ENCODE data around the gene NTRK3. TPM values are rescaled to one million over a fixed set of nuclear protein-coding genes. Genes with fewer than 3 reads are reported as not detected.

NTRK3 gene
- polyA plus RNA-seq, 1 donor (not counting 4 experiments of a cell fraction or from before 2014, with no cell fraction given): not detected

DNA sequence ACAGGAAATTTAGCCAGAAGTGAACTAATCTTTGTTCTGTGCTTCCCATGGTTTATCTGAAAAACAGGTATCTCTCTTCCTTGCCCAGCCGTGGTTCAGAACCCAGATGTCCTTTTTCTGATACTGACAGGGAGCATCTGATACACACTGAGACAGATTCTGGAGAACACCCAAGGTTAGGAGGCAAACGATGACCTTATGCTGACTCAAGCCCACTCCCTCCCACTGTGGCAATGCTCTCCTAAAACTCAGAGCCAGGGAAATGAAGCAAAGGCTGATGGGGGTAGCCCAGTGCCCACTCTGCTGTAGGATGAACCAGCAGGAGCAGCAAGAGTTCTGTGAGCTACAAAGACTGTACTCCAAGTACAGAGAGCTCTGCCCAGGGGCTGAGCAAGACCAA is 225.1 kb downstream of the NTRK3 start:
- Histone ChIP-seq H3K27me3 (ENCODE audit: control insufficient read depth, extremely low read depth, insufficient read depth, low read length) (no peaks in the 10 kb centered on the region), H2AFZ (ENCODE audit: control insufficient read depth, low read length) (no peak overlapping the region), H3K9me3 (ENCODE audit: control insufficient read depth, low read depth, low read length) (no peaks in the 10 kb centered on the region), H3K4me3 (ENCODE audit: control insufficient read depth in 2 of 3, extremely low read depth in 1 of 3, insufficient read depth in 2 of 3, low read depth in 1 of 3, low read length in 3 of 3) (no peak overlapping the region), H3K9ac (ENCODE audit: control insufficient read depth, extremely low read depth, insufficient read depth, low read length) (no peak overlapping the region), H3K4me2 (ENCODE audit: control insufficient read depth, extremely low read depth, insufficient read depth, low read depth, low read length) (no peak overlapping the region), H3K36me3 (ENCODE audit: control insufficient read depth in 2 of 2, extremely low read depth in 1 of 2, insufficient read depth in 2 of 2, low read length in 2 of 2) (no peaks in the 10 kb centered on the region), H3K9me1 (ENCODE audit: control insufficient read depth, extremely low read depth, insufficient read depth, low read length) (no peaks in the 10 kb centered on the region), H3K79me2 (ENCODE audit: control insufficient read depth, insufficient read depth, low read length) (no peaks in the 10 kb centered on the region), H3K27ac (ENCODE audit: control insufficient read depth, insufficient read depth, low read length) (no peak overlapping the region), H3K4me1 (ENCODE audit: control insufficient read depth, extremely low read depth, insufficient read depth, low read length) (no peaks in the 10 kb centered on the region), H4K20me1 (ENCODE audit: control insufficient read depth, extremely low read depth, insufficient read depth, low read length) (no peaks in the 10 kb centered on the region)
- dilution Hi-C loops (cut with MboI; ENCODE audit: extremely low pct_ligation_motif_present, low sequenced_read_pairs): no loop called here
- DNase-seq (ENCODE audit: low read depth, low spot score): no peak
- TF ChIP-seq, protein P1, sequence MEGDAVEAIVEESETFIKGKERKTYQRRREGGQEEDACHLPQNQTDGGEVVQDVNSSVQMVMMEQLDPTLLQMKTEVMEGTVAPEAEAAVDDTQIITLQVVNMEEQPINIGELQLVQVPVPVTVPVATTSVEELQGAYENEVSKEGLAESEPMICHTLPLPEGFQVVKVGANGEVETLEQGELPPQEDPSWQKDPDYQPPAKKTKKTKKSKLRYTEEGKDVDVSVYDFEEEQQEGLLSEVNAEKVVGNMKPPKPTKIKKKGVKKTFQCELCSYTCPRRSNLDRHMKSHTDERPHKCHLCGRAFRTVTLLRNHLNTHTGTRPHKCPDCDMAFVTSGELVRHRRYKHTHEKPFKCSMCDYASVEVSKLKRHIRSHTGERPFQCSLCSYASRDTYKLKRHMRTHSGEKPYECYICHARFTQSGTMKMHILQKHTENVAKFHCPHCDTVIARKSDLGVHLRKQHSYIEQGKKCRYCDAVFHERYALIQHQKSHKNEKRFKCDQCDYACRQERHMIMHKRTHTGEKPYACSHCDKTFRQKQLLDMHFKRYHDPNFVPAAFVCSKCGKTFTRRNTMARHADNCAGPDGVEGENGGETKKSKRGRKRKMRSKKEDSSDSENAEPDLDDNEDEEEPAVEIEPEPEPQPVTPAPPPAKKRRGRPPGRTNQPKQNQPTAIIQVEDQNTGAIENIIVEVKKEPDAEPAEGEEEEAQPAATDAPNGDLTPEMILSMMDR (optimal IDR thresholded peaks at IDR 0.05 in 1 of 3, IDR thresholded peaks at IDR 0.05 in 1 of 3, conservative IDR thresholded peaks at IDR 0.05 in 1 of 3; ENCODE audit: extremely low read depth in 1 of 3, insufficient read depth in 2 of 3, low read length in 3 of 3): no peak
- TF ChIP-seq EZH2 (IDR thresholded peaks at IDR 0.05; ENCODE audit: low read length): no peak
- FAIRE-seq: no peak

DNA sequence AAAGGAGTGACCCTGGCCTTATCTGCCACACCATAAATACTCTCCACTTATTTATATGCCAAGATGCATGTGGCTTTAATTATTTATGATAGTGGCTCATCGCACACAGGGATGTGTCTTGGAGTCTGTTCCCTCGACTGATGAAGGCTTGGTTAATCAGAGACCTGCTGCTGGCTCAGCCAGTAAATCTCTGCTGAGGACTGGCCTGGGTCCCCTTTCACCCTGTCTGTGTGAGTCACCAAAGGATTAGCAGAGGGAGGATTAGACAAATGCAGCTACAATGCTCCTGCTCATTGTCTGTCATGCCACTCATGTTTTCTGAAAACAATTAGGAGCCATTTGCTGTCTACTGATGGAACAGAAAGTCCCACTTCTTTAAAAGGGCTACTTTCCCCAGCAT is 226.8 kb downstream of the NTRK3 start:
- Histone ChIP-seq H3K4me2 (ENCODE audit: control insufficient read depth, extremely low read depth, insufficient read depth, low read depth, low read length) (no peak overlapping the region), H3K27me3 (ENCODE audit: control insufficient read depth, extremely low read depth, insufficient read depth, low read length) (no peaks in the 10 kb centered on the region), H4K20me1 (ENCODE audit: control insufficient read depth, extremely low read depth, insufficient read depth, low read length) (no peaks in the 10 kb centered on the region), H3K9ac (ENCODE audit: control insufficient read depth, extremely low read depth, insufficient read depth, low read length) (no peak overlapping the region), H3K36me3 (ENCODE audit: control insufficient read depth in 2 of 2, extremely low read depth in 1 of 2, insufficient read depth in 2 of 2, low read length in 2 of 2) (no peaks in the 10 kb centered on the region), H3K79me2 (ENCODE audit: control insufficient read depth, insufficient read depth, low read length) (no peaks in the 10 kb centered on the region), H3K9me3 (ENCODE audit: control insufficient read depth, low read depth, low read length) (no peaks in the 10 kb centered on the region), H2AFZ (ENCODE audit: control insufficient read depth, low read length) (no peak overlapping the region), H3K27ac (ENCODE audit: control insufficient read depth, insufficient read depth, low read length) (no peak overlapping the region), H3K4me1 (ENCODE audit: control insufficient read depth, extremely low read depth, insufficient read depth, low read length) (no peaks in the 10 kb centered on the region), H3K4me3 (ENCODE audit: control insufficient read depth in 2 of 3, extremely low read depth in 1 of 3, insufficient read depth in 2 of 3, low read depth in 1 of 3, low read length in 3 of 3) (no peak overlapping the region), H3K9me1 (ENCODE audit: control insufficient read depth, extremely low read depth, insufficient read depth, low read length) (no peaks in the 10 kb centered on the region)
- TF ChIP-seq, protein P1 (optimal IDR thresholded peaks at IDR 0.05 in 1 of 3, IDR thresholded peaks at IDR 0.05 in 1 of 3, conservative IDR thresholded peaks at IDR 0.05 in 1 of 3; ENCODE audit: extremely low read depth in 1 of 3, insufficient read depth in 2 of 3, low read length in 3 of 3): no peak
- TF ChIP-seq EZH2 (IDR thresholded peaks at IDR 0.05; ENCODE audit: low read length): no peak
- DNase-seq (ENCODE audit: low read depth, low spot score) (no peak), FAIRE-seq (no peak)
- dilution Hi-C loops (cut with MboI; ENCODE audit: extremely low pct_ligation_motif_present, low sequenced_read_pairs): no loop called here
